H4 (cell line): Measurements from ENCODE around the gene POLR3H. TPM values are rescaled to one million over a fixed set of nuclear protein-coding genes. Genes with fewer than 3 reads are reported as not detected.

Experiments used
- DNase-seq: peaks from one replicate; pipeline ENCODE4 v3.0.0-alpha.2; 2015; ENCODE audit warnings: low spot score
- total RNA-seq: library from RNA; depleted of rRNA; stranded (reverse); fragments of >200 nt; shearing (Covaris generic); gene quantifications from 2 replicates; pipeline ENCODE4 v1.2.3, GENCODE V29; 2014; rRNA removed

POLR3H gene
- total RNA-seq, 1 experiment from 2014 or later = 22.8 TPM

DNA sequence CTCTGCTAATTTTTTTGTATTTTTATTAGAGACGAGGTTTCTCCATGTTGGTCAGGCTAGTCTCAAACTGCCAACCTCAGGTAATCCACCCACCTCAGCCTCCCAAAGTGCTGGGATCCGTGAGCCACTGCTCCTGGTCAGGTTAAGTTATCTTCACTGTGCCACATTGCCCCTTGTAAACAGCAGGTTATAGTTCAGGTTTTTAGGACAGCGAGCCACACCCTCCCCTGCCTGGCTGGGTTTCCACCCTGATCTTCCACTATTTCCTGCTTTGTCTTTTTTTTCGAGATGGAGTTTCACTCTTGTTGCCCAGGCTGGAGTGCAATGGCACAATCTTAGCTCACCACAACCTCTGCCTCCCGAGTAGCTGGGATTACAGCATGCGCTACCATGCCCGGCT lies 59.2 kb downstream of the POLR3H start:
- no peak for DNase-seq

DNA sequence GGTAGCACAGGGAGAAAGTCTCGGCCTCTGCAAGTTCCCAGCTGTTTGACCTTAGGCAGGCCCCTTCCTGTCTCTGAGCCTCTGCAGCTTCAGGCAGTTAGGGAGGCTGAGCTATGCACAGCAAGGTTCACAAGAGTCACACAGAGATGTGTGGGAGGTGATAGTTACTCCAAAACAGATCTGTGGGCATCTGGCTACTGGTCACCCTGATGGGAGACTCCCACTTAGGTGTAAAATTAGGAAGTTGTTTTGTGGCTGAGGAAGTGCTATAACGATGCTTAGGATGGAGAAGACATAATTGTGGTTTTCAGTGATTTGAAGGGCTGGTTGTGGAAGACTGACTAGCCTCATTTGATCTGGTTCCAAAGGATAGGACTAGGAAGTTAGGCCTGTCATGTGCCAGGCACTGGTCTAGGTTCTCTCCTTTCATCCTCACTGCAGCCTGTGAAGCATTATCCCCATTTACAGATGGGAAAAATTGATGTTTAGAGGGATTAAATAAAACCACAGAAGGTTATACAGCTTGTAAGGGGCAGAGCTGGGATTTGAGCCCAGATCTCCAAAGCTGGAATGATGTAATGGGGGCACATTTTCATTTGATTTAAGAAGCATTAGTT lies 61.8 kb downstream of the POLR3H start:
- DNase-seq = no peak

DNA sequence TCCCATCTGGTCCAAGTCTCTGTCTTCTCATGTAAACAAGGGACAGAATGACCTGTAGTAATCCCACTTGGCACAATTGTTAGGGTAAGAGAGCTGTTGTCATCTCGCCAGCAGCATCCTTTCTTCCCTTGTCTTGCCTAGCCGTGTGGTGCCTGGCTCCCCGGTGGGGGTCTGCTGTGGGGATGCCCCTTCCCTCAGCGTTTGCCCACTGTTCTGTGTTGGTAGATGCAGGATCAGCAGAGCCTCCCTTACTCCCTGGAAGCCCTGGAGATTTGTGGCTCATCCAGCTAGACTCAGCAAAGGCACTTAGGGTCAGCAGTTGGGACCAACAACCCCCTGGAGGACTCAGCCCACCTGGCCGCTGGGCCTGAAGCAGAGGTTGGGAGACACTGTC lies 62.3 kb downstream of the POLR3H start:
- no peak for DNase-seq

DNA sequence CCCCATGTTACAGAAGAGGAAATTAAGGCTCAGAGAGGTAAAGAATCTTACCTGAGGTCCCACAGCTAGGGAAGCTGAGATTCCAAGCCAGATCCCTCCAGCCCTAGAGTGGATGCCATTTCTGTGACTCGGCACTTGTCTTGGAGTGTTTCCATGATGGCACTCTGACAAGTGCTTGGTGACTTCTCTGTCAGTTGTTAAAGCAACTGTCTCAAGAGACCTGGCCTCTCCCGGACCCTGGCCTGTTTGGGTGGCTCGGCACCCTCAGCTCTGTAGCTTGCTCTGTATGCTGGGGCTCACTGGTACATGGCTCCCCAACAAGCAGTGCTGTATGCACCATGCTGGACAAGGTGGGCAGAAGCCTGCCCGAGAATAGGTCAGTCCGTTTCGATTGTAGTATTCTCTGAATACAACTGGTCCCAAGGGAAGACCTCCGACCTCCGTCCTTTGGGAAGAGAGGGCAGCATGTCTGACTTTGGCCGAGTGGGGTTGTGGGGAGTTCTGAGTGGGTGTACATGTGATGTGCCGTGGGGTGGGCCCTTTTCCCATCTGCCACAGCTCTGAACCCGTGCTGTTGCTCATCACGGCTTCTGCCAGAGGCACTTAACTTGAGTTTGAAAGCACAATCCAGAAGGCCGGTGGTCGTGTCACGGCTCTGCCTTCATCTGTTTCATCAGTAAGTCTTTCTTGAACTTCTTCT lies 63.0 kb downstream of the POLR3H start:
- DNase-seq = no peak

DNA sequence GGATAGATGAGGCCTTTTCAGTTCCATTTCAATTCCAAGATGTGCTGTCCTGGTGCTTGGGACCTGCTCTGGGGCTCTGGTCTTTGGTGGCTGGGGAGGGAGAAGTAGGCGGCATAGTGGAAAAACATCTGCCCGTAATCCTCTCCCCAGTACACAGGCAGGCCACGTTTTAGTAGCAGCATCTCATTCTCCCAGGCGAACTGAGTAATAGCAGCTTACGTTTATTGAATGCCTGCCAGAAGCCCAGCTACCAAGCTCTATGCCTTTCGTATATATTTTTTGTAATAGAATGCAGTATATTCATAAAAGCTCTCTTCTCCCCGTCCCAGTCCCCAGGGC lies 63.9 kb downstream of the POLR3H start:
- DNase-seq = no peak

DNA sequence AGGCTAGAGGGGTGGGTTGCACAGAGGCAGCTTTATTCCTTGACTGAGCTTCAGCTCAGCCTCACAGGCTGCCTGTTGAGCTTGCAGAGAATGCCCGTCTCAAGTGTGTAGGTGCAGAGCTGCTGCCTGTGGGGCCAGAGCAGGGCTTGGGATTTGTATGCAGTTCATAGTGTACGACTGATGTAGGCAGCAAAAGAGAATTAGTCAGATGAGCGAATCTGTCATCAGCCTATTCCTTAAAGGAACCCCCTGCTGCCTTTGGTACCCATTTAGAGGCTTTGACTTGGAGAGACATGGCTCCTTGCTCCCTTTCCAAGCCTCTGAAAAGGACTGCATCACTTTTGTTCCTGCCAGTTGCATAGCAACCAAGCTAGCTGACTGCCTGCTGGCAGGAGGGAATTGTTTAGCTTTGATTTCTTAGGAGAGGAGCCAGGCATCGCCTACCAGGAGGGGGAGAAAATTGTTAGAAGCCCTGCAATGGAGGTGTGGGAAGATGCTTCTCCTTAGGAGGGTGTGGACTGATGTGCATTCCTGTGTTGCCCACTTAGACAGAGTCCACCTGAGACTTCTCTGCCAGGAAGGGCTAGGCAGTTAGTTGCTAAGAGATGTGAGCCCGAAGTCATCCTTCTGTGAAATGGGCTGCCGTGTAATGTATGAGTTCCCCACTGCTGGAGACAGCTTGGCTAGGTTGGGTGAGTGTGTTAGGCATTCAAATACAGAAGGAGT lies 64.4 kb downstream of the POLR3H start:
- DNase-seq = no peak

DNA sequence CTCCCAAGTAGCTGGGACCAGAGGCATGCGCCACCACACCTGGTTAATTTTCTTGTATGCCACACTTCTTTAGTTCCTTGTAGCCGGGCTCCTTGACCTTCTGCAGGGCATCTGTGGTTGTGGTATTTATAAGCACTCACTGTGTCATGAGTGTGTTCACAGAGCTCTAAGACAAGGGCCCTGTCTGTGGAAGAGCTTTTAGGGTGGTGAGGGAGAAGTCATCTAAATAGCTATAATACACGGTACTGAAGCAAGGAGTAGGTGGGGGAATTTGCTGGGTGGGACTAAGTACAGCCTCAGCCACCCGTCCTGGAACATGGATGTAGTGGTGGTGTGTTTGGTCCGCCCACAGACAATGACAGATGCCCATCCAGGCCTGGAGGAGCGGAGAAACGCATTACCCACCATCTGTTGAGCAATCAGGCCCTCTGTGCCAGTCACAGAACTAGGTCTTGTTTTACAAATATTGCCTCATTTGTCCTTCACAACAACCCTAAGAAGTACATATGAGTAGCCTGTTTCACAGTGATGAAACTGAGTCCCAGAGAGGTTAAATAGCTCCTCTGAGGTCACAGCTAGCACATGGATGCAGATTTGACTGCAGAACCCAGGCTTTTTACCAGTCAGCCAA lies 65.3 kb downstream of the POLR3H start:
- DNase-seq = no peak

DNA sequence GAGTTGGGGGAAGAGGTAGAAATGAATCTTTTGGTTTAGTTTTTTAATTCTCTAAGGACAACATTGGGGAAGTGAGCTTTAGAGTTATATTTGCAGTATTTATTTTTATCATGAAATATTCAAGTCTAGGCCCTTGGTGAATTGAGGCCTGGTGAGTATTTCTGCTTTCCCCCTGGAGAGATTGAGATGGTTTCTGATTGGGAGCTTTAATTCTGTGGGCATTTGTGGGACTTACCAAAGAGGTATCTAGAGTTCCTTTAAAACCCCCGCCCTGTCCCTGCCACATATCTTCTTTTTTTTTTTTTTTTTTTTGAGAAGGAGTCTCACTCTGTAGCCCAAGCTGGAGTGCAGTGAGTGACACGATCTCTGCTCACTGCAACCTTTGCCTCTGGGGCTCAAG lies 65.8 kb downstream of the POLR3H start:
- no peak for DNase-seq

Other genes starting within 250 kb of the POLR3H start
- gene ZC3H7B, start 242.9 kb downstream of the POLR3H start, total RNA-seq = 17.8 and 17.9 TPM in 2 replicates
- gene TEF, start 162.5 kb downstream of the POLR3H start, total RNA-seq = 8.6 and 11.0 TPM in 2 replicates
- 8.6 and 10.4 TPM in 2 replicates for gene TOB2, start 97.7 kb downstream of the POLR3H start, total RNA-seq
- 80.0 and 123 TPM in 2 replicates for gene PHF5A, start 75.8 kb downstream of the POLR3H start, total RNA-seq
- gene ACO2, start 75.4 kb downstream of the POLR3H start, total RNA-seq = 53.2 and 57.4 TPM in 2 replicates
- gene CSDC2, start 16.5 kb upstream of the POLR3H start, total RNA-seq = 0.14 TPM in 1 of 2 replicates, not detected in the other
- 4.2 and 17.5 TPM in 2 replicates for gene PMM1, start 45.4 kb upstream of the POLR3H start, total RNA-seq
- 23.1 and 28.1 TPM in 2 replicates for gene DESI1, start 76.6 kb upstream of the POLR3H start, total RNA-seq
- 634 and 694 TPM in 2 replicates for gene XRCC6, start 76.8 kb upstream of the POLR3H start, total RNA-seq
- gene SNU13, start 144.4 kb upstream of the POLR3H start, total RNA-seq = 112 and 113 TPM in 2 replicates
- not detected in 2 replicates for gene MEI1, start 155.0 kb upstream of the POLR3H start, total RNA-seq